ENCODE data around the gene LARP6.
"Not testable (repeated sequence)": the region's sequence is repeated elsewhere in the genome, so short reads cannot be mapped to it uniquely, and the experiment has no call there.

The LARP6 gene

GRCh38 chr15:70829371-70830166 is 24.4 kb downstream of the LARP6 start:
- DNase-seq = no peak

DNA sequence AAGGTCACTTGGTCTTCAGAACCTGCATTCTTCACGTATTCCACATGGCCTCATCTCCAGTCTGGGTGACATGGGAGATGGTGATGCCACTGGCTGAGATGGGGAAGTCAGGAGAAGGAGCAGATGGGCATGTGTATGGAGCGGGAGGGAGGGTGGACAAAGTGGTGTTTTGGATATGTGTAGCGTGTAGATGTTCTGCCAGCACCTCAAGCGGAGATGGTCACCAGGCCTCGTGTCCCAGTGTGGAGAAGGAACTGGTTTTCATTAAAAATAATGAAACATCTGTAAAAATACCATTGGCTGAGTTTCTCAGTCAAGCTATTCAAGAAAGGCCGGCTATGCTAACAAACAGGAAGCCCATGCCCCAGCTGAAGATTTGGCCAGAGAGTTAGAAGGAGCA is 26.2 kb downstream of the LARP6 start:
- no peak for DNase-seq

GRCh38 chr15:70826634-70827033 is 27.3 kb downstream of the LARP6 start:
- DNase-seq = peak in 1 of 2 donors; percentile 7

GRCh38 chr15:70825841-70826240 is 28.1 kb downstream of the LARP6 start:
- no peak for DNase-seq

DNA sequence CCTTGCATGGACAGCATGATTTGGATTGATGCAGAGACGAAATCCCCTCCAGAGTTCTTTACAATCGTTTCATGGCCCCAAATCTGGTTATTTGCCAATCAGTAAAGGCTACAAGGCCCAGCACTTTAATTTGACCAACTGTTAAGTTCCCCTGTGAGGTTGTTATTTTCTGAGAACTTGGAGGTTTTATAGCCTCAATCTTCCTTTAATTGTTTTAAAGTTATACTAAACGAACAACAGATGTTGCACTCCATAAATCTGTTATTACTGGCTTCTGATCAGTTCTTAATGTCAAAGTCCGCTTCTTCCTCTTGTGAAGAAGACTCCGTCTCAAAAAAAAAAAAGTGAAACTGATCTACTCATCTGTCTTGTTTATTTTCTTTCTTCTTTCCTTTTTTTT is 30.8 kb downstream of the LARP6 start:
- no peak for DNase-seq

DNA sequence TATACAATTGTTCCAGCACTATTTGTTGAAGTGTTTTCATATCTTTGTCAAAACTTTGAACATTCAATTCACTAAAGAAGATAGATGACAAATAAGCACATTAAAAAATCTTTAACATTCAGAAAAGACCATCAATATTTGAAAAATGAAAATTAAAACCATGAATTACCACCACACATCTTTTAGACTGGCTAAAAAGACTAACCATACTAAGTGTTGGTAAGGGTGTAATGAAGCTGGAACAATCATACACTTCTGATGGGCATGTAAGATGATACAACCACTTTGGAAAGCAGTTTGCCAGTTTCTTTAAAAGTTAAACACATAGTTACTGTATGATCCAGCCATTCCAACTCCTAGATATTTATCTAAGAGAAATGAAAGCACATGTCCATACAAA is 33.7 kb downstream of the LARP6 start:
- DNase-seq = no peak

DNA sequence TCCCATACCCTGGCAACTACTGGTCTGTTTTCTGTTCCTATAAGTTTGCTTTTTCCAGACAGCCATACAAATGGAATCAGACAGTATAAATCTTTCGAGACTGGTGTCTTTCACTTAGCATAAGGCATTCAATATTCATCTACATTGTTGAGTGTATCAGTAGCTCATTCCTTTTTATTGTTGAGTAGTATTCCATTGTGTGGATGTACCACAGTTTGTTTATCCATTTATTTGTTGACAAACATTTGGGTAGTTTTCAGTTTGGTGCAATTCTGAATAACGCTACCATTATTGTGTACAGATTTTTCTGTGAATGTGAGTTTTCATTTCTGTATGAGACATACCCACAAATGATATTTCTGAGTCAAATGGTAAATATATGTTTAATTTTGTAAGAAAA is 35.4 kb downstream of the LARP6 start:
- DNase-seq = no peak

GRCh38 chr15:70817266-70817665 is 36.7 kb downstream of the LARP6 start:
- no peak for DNase-seq

- DNase-seq = no peak
These were observed 38.4 kb downstream of the LARP6 start for GRCh38 chr15:70815604-70816003.

DNA sequence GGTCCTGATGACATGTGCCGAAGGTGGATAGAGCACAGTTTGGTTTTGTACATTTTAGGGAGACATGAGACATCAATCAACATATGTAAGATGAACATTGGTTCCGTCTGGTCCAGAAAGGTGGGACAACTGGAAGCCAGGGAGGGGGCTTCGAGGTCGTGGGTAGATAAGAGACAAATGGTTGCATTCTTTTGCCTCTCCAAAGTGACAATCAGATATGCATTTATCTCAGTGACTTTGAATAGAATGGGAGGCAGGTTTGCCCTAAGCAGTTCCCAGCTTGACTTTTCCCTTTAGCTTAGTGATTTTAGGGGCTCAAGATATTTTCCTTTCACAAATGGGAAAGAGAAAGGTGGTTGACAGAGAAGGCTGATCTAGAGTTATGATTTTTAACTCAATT is 38.9 kb downstream of the LARP6 start:
- DNase-seq = not testable (repeated sequence)

GRCh38 chr15:70812827-70813364 is 41.1 kb downstream of the LARP6 start:
- no peak for DNase-seq

DNA sequence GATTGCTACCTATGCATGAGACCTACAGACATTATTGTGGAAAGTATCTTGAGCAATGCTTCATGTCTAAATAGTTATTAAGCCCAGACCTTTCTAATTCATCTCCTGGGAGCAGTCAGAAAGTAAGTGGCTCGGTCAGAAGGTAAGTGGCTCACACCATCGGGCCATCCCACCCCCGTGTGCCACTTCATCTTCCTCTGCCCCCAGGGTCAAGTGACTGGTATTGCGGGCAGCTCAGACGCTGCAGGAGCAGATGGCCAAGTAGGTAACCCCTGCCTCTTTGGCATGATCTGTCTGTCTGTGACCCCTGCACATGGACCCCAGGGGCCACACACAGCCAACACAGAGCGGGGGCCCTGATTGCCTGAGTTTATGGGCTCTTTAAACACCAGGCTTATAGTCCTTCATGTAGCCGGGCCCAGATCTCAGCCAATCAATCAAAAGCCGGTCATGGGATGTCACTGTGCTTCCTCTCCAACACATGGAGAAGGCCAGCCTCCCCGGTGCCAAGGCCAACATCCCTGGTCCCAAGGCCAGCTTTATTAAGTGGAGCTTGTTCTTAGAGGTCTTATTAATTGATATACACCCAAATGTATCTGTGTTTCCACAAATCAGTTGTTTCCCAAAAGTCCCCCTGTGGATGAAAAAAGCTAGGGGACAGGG is 42.9 kb downstream of the LARP6 start:
- no peak for DNase-seq

DNA sequence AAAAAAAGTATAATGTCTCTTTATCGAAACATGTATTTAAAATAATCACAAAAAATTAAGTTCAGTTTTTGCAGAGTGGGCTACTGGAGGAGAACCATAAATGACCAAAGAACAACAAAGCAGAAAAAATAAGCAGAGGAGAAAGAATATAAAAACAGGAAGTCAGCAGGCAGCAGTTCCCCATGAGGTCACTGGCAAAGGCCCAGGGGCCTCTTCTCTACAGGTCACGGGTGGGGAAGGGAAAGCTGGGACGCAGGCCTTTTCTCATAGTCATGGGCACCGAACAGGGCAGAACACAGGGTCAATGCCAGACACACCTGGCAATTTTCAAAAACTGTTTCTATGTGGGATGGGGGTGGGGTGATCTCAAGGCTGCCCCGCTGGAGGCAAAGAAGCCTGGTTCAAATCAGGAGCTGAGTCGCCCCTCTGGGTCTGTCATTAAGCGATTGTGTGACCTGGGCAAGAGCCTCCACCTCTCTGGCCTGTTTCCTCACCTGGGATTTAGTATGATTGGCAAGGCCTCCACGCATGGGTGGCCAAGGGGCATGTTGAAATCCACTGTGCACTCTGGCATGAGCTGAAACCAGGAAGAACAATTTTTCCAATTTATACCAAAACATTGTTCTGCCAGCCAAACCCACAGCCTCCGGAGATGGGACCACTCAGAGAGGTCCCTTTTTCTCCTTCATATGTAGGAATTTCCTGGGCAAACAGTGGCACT is 46.8 kb downstream of the LARP6 start:
- peak in 1 of 2 donors; percentile 41 for DNase-seq

- not testable (repeated sequence) for DNase-seq
These were observed 49.6 kb downstream of the LARP6 start for GRCh38 chr15:70804388-70804787.

GRCh38 chr15:70802629-70803028 is 51.3 kb downstream of the LARP6 start:
- no peak for DNase-seq

DNA sequence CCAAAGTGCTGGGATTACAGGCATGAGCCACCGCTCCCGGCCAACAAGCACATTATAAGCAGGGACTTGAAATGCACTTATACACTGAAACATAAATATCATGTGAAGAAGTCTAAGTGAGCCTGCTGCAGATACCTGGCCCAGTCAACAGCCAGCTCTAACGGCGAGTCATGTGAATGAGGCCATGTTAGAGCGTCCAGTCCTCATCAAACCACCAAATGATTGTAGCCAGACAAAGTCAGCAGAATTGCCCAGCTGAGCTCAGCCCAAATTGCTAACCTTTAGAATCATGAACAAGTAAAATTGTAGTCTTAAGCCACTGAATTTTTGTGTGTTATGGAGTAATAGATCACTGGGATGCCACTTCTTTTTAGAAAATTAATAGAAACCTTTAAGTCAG is 52.8 kb downstream of the LARP6 start:
- no peak for DNase-seq

GRCh38 chr15:70799667-70800450 is 54.1 kb downstream of the LARP6 start:
- no peak for DNase-seq

DNA sequence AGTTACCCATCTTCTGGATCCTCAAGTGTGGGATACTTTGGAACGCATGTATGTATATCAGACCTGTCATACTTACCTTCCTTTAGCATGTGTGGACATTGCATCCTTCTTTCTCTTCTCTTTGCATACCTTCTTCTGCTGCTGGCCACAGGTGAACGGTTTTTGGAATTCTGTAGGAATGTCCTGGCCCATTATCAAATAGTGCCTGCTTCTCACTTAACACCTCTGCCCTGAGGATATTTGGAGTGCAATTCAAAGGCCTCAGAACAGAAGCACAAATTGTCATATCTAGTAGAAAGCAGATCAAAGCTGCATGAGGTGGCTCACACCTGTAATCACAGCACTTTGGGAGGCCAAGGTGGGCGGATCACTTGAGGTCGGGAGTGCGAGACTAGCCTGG is 56.5 kb downstream of the LARP6 start:
- DNase-seq = no peak

- DNase-seq = no peak
These were observed 57.2 kb downstream of the LARP6 start for GRCh38 chr15:70796516-70797310.

DNA sequence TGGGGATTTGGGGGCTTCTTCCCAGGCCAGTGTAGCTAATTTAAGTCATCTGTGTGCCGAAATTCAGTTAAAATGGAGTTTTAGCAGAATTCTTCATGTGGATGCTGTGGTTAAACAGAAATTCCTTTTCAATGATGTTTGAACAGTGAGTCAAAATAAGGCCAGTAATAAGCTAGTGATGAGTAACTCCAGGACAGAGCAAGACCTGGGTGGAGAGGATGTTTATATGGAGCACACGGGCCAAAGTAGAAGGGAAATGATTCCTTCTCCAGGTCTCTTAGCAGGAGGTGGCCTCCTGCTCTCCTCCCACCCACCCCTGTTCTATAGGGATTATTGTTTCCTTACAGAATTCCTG is 58.7 kb downstream of the LARP6 start:
- DNase-seq = no peak

GRCh38 chr15:70794596-70795310 is 59.2 kb downstream of the LARP6 start:
- no peak for DNase-seq

Data from CD4-positive, alpha-beta T cell treated with Interleukin-1 beta for 1 hour (primary cell).